Natural killer cell treated with Interleukin-12 subunit alpha and Interleukin-12 subunit beta and Interleukin-15 and Interleukin-18, amount 100 ng/mL, for 72 hours (primary cell): ENCODE measurements around the gene MAF. TPM values are rescaled to one million over a fixed set of nuclear protein-coding genes. Genes with fewer than 3 reads are reported as not detected.

ENCODE experiments used
- ATAC-seq, 2 donors: fragments of 150-1000 bp; cut with Tn5 transposase in 1 of 2; sonication (Bioruptor Pico), chemical (Tn5 transposase) in 1 of 2; 2 replicates each; pipeline ENCODE4 v1.10.0; 2021
- DNase-seq: peaks from one replicate; pipeline ENCODE4 v3.0.0; 2022; ENCODE audit warnings: low spot score
- H3K27ac Mint-ChIP-seq, 2 donors: 1 replicate in 1 of 2; 2 replicates in 1 of 2; pipeline ENCODE4 v1.8.0; 2022; ENCODE audit warnings: mixed read lengths in 2 of 2, mild to moderate bottlenecking in 1 of 2, moderate library complexity in 1 of 2
- H3K27me3 Mint-ChIP-seq, 2 donors: 1 replicate in 1 of 2; 2 replicates in 1 of 2; pipeline ENCODE4 v1.8.0; 2022; ENCODE audit warnings: mixed read lengths in 2 of 2
- H3K36me3 Mint-ChIP-seq: one replicate; pipeline ENCODE4 v1.8.0; 2022; ENCODE audit warnings: mixed read lengths
- H3K4me1 Mint-ChIP-seq, 2 donors: 1 replicate in 1 of 2; 2 replicates in 1 of 2; pipeline ENCODE4 v1.8.0; 2022; ENCODE audit warnings: low read depth in 2 of 2, mixed read lengths in 2 of 2, mild to moderate bottlenecking in 1 of 2
- H3K4me3 Mint-ChIP-seq: one replicate; pipeline ENCODE4 v1.8.0; 2022; ENCODE audit warnings: mixed read lengths
- H3K9me3 Mint-ChIP-seq: 2 replicates; pipeline ENCODE4 v1.8.0; 2022; ENCODE audit warnings: mixed read lengths
- total RNA-seq, 2 donors: library from RNA; stranded (reverse); gene quantifications; one replicate each; pipeline ENCODE4 v1.2.3, GENCODE V29; 2022

Gene MAF
- total RNA-seq, 2 donors from 2014 or later = 5.6 to 41.9 TPM

GRCh38 chr16:79605999-79606398 lies 5.5 kb upstream of the MAF start:
- no peaks in the 10 kb centered on the region for H3K9me3 Mint-ChIP-seq
- no peaks in the 10 kb centered on the region for H3K36me3 Mint-ChIP-seq
- H3K27me3 Mint-ChIP-seq = peaks cover 6 to 19% of the 10 kb centered on the region in 2 donors
- H3K27ac Mint-ChIP-seq = peak overlapping the region in 1 of 2 donors; percentile 31
- H3K4me1 Mint-ChIP-seq = peaks cover 19 to 42% of the 10 kb centered on the region in 2 donors
- ATAC-seq = no peak
- no peak overlapping the region for H3K4me3 Mint-ChIP-seq
- no peak for DNase-seq

- H3K9me3 Mint-ChIP-seq = no peaks in the 10 kb centered on the region
- H3K4me3 Mint-ChIP-seq = peak overlapping the region; percentile 94
- DNase-seq = no peak
- H3K4me1 Mint-ChIP-seq = peaks cover 32 to 44% of the 10 kb centered on the region in 2 donors
- H3K27me3 Mint-ChIP-seq = peaks cover 6 to 10% of the 10 kb centered on the region in 2 donors
- ATAC-seq = no peak
- H3K27ac Mint-ChIP-seq = peak overlapping the region in 1 of 2 donors; percentile 79
- H3K36me3 Mint-ChIP-seq = peaks cover 3% of the 10 kb centered on the region
Measured at GRCh38 chr16:79603055-79603454, 2.5 kb upstream of the MAF start.

DNA sequence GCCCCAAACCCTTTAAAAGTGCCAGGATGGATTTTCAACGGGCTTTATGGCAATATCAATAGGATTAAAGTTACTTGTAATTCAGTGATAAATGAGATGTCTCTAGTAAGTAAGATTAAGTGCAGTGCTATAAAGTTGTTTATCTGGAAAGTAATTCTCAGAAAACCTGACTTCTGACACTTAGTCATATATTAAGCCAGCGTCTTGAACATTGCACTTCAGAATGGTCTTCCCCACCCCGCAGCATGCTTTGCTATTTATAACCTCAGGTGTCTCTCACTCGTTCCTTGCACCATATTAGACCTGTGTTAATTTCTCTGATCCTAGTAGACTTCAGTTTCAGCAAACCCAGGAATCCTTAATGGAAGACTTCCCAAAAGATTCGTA lies 2.1 kb upstream of the MAF start:
- Mint-ChIP-seq H3K27ac (peak overlapping the region; percentile 75 to 79), H3K36me3 (peaks cover 6% of the 10 kb centered on the region), H3K4me1 (peaks cover 34 to 48% of the 10 kb centered on the region in 2 donors), H3K9me3 (no peaks in the 10 kb centered on the region), H3K4me3 (peak overlapping the region; percentile 94), H3K27me3 (peaks cover 6 to 8% of the 10 kb centered on the region in 2 donors)
- ATAC-seq (peak in 1 of 2 donors; percentile 22), DNase-seq (no peak)

- peak; percentile 75 for DNase-seq
- no peak for ATAC-seq
- Mint-ChIP-seq H3K9me3 (no peaks in the 10 kb centered on the region), H3K36me3 (peaks cover 6% of the 10 kb centered on the region), H3K27ac (peak overlapping the region; percentile 75 to 79), H3K4me1 (peaks cover 34 to 51% of the 10 kb centered on the region in 2 donors), H3K4me3 (peak overlapping the region; percentile 94), H3K27me3 (peaks cover 6 to 8% of the 10 kb centered on the region in 2 donors)
Measured at GRCh38 chr16:79601931-79602627, 1.5 kb upstream of the MAF start.

- Mint-ChIP-seq H3K27me3 (peaks cover 6 to 8% of the 10 kb centered on the region in 2 donors), H3K27ac (peak overlapping the region; percentile 75 to 79), H3K4me1 (peaks cover 37 to 52% of the 10 kb centered on the region in 2 donors), H3K4me3 (peak overlapping the region; percentile 94), H3K9me3 (no peaks in the 10 kb centered on the region), H3K36me3 (peaks cover 6% of the 10 kb centered on the region)
- ATAC-seq (peak; percentile 15 to 40), DNase-seq (no peak)
Measured at GRCh38 chr16:79601092-79601930, 774 bp upstream of the MAF start.

DNA sequence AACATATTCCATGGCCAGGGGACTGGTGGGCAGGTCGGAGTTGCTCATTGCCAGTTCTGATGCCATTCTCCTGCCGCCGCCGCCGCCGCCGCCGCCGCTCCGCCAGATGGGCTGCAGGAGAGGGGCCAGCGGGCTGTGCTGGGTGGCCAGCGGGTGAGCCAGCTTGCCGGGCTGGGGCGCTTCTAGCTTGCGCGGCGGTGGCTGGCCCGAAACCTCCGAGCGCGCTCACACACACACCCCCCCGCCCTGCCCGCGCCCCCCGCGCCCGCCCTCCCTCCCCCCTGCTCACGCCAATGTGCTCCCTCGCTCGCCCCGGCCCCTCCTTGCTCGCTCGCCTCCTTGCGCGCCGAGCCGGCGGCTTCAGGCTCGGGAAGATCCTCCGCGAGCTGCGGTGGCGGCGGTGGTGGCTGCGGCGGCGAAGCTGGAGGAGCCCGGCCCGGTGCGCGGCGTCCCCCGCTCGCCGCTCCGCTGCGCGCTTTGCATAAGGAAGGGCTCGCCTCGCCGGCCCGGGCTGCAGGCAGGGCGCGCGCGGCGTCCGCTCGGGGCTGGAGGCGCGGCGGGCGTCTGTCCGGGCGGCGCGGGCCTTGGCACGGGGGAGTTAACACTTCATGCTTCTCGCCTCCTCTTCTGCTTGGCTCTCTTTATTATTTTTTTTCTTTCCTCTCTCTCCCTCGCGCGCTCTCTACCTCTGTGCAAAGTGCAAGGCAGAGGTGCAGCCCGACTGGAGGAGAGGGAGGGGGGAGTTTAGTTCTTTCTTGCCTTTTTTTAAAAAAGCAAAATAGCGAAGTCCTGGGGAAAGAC lies 500 bp downstream of the MAF start:
- ATAC-seq = peak; percentile 53 to 74
- Mint-ChIP-seq H3K27me3 (peaks cover 1 to 5% of the 10 kb centered on the region in 2 donors), H3K4me1 (peaks cover 46 to 60% of the 10 kb centered on the region in 2 donors), H3K4me3 (peak overlapping the region; percentile 94), H3K36me3 (peaks cover 15% of the 10 kb centered on the region), H3K9me3 (no peaks in the 10 kb centered on the region), H3K27ac (peak overlapping the region; percentile 75 to 79)
- peak; percentile 68 for DNase-seq

- peaks cover 0 to 4% of the 10 kb centered on the region in 2 donors for H3K27me3 Mint-ChIP-seq
- peak overlapping the region; percentile 91 for H3K4me3 Mint-ChIP-seq
- no peaks in the 10 kb centered on the region for H3K9me3 Mint-ChIP-seq
- DNase-seq (peak; percentile 61), ATAC-seq (peak in 1 of 2 donors; percentile 0)
- peaks cover 20% of the 10 kb centered on the region for H3K36me3 Mint-ChIP-seq
- H3K4me1 Mint-ChIP-seq = peaks cover 48 to 62% of the 10 kb centered on the region in 2 donors
- peak overlapping the region; percentile 50 to 79 for H3K27ac Mint-ChIP-seq
Measured at GRCh38 chr16:79599256-79599836, 1.2 kb downstream of the MAF start.

- Mint-ChIP-seq H3K36me3 (peaks cover 20% of the 10 kb centered on the region), H3K4me3 (peak overlapping the region; percentile 88), H3K27me3 (no peaks in the 10 kb centered on the region), H3K9me3 (no peaks in the 10 kb centered on the region), H3K27ac (peak overlapping the region; percentile 73 to 79), H3K4me1 (peaks cover 43 to 56% of the 10 kb centered on the region in 2 donors)
- ATAC-seq (peak; percentile 34 to 46), DNase-seq (peak; percentile 76)
Measured at GRCh38 chr16:79598348-79599181, 2.0 kb downstream of the MAF start.

- Mint-ChIP-seq H3K27ac (peak overlapping the region; percentile 73 to 79), H3K9me3 (no peaks in the 10 kb centered on the region), H3K4me3 (peak overlapping the region; percentile 88), H3K4me1 (peaks cover 42 to 60% of the 10 kb centered on the region in 2 donors), H3K36me3 (peaks cover 26% of the 10 kb centered on the region), H3K27me3 (no peaks in the 10 kb centered on the region)
- DNase-seq (no peak), ATAC-seq (no peak)
Measured at GRCh38 chr16:79598063-79598347, 2.5 kb downstream of the MAF start.

DNA sequence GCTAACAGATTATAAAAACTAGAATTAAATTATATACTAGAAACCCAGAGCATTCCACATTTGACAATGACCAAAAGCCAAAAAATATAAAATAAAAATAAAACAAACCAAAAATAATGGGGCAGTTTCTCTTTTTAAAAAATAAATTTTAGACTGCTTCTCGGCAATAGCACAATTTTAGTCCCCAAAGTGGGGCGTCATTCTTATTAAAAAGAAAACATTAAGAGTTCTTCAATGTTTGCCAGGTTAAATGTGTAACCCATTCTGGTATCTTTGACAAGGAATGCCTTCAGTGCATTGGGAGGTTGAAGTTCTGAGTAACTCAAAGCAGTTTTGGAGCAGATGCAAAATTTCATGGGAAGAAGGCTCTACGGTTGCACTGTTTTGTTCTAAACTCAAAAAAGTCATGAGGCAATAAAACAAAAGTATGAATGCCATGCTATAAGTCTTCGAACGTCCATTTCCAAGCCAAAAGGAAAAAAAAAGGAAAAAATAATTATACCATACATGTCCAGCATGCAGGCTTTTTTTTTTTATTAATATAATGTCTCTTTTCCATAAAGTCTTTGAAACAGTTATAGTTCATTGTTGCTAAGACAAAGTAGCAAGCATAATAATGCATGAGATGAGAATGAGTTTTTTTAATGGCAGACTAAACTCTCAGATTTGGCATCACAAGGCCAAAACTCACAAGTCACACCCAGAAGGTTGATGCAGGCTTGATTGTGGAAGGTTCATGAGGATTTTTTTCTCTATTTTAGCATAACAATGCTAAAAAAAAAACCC lies 3.1 kb downstream of the MAF start:
- Mint-ChIP-seq H3K36me3 (peaks cover 31% of the 10 kb centered on the region), H3K9me3 (no peaks in the 10 kb centered on the region), H3K4me1 (peaks cover 38 to 60% of the 10 kb centered on the region in 2 donors), H3K27me3 (no peaks in the 10 kb centered on the region), H3K4me3 (peak overlapping the region; percentile 88), H3K27ac (peak overlapping the region; percentile 73 to 79)
- DNase-seq (no peak), ATAC-seq (no peak)

DNA sequence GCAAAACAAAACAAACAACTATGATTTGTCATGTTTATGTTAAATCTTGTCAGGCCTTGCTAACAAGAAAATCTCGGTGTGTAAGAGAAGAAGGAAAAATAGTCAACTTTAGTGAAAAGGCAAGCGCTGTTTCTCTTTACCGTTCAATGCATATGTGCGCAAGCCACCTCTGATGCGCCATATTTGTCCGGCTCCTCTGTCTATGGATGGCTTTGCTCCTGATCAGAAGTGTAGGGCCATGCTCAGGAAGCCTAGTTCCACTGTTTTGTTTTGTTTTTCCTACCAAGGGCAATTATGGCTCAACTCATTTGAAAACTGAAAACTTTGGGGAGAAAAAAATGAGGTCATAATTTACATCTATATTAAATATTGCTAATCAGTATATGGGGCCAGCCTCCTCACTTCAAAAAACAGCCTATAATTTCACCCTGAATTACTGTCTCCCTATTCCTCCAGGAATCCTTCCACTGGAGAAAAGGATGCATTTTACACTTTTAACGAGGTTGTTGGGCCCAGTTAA lies 4.5 kb downstream of the MAF start:
- DNase-seq (no peak), ATAC-seq (no peak)
- Mint-ChIP-seq H3K4me3 (peak overlapping the region; percentile 80), H3K9me3 (no peaks in the 10 kb centered on the region), H3K27me3 (no peaks in the 10 kb centered on the region), H3K36me3 (peaks cover 37% of the 10 kb centered on the region), H3K4me1 (peaks cover 31 to 51% of the 10 kb centered on the region in 2 donors), H3K27ac (peak overlapping the region; percentile 68 to 73)

- peaks cover 37% of the 10 kb centered on the region for H3K36me3 Mint-ChIP-seq
- H3K4me1 Mint-ChIP-seq = peaks cover 26 to 45% of the 10 kb centered on the region in 2 donors
- DNase-seq = no peak
- H3K27me3 Mint-ChIP-seq = peaks cover 0 to 2% of the 10 kb centered on the region in 2 donors
- no peaks in the 10 kb centered on the region for H3K9me3 Mint-ChIP-seq
- peak overlapping the region; percentile 68 to 73 for H3K27ac Mint-ChIP-seq
- no peak for ATAC-seq
- H3K4me3 Mint-ChIP-seq = peak overlapping the region; percentile 80
Measured at GRCh38 chr16:79595231-79595641, 5.3 kb downstream of the MAF start.
